HG03575 (cell line): ENCODE data around the gene SUPT4H1.

ENCODE experiments used
- ATAC-seq: cut with Tn5 transposase; IDR thresholded peaks from one replicate; pipeline ENCODE4 v1.9.1; 2021; ENCODE audit not compliant: unreplicated experiment, insufficient number of reproducible peaks, low FRiP score; ENCODE audit errors: extremely low read depth

The SUPT4H1 gene

DNA sequence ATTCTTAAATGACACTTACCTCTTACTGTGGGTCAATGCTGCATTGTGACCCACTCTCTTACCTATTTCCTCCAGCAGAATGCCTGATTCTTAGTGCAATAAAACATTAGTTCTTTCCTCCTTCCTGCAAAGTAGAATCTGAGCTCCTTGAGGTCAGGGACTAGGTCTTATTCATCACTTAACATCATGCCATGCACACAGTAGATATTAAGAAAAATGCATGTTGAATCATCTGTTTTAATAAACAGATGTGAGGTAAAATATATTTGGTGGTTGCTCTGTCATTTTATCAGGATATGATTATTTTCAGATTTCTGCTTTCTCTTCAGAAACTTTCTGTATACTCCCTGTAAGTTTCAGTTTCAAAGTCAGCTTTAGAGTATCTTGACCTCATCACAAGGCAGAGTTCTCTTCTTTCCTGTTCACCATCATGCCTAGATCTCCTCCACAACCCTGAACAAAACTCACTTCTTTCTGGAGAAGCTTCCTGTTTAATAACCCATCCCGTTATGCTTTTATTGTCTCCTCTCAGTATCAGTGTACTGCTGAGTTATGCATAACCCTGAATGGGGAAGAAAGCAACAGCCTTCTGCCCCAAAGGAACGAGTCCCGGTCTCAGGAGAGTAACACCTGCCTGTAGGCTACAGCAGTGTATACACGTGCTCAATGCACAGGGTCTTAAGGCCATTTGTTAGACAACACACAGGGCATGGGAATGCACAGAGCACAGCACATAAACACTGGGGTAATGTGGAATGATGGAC, 30.3 kb upstream of the SUPT4H1 start:
- ATAC-seq: no peak

GRCh38 chr17:58381124-58382035, 29.4 kb upstream of the SUPT4H1 start:
- no peak for ATAC-seq

DNA sequence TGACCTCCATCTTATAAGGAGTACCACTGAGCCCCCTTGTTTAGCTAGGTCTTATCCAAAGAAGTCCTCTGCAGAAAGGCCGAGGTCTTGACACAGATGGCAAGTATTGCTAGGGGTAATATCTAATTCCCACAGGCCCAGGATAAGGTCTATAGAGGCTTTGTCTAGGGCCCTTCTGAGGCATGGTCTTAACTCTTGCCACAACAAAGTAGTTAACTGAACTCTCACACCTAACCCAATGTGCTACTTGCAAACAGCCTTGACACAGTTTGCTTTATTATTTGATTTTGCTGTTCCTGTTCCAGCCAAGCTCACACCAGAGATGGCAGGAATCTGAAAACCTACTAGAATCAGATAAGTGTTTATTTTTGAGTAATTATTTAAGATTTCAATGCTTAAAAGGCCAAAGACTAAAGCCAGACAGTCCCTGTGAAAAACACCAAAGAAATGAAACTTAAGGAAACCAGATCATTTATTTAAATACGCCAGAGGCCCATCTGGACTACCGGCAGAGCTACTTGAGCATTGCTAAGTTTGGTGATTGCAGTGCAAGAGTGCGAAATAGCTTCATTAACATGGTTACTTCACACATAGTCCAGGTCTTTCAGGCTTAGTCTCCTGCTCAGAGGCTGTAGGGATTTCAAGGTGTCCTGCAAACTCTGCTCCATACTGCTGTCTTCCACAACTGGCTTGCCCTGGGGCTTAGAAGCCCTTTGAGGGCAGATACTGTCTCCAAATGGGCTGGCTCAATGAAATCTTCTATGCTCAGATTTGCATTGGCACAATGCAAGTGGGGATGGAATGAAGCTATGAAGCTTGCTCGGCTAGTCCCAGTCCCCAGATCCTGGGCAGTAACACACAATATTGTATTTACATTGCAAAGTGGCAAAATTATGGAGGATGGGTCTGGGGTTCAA, 28.5 kb upstream of the SUPT4H1 start:
- no peak for ATAC-seq

DNA sequence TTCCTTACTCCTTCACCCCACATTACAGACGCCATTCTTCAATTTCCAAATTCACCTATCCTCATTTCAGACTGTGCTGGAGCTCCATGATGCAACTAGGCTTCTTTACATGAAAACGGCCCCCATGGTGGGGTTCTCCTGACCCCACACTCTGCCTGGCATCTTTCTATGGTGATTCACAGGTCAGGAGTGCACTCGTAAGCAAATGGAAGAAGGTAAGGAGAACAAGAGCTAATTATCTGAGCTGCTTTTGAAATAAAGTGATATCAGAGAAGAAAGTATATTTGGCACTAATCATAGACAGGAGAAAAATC, 27.5 kb upstream of the SUPT4H1 start:
- ATAC-seq: no peak

- ATAC-seq: no peak
These were observed 26.9 kb upstream of the SUPT4H1 start for GRCh38 chr17:58378733-58379510.

GRCh38 chr17:58377661-58378060, 25.7 kb upstream of the SUPT4H1 start:
- ATAC-seq: no peak

DNA sequence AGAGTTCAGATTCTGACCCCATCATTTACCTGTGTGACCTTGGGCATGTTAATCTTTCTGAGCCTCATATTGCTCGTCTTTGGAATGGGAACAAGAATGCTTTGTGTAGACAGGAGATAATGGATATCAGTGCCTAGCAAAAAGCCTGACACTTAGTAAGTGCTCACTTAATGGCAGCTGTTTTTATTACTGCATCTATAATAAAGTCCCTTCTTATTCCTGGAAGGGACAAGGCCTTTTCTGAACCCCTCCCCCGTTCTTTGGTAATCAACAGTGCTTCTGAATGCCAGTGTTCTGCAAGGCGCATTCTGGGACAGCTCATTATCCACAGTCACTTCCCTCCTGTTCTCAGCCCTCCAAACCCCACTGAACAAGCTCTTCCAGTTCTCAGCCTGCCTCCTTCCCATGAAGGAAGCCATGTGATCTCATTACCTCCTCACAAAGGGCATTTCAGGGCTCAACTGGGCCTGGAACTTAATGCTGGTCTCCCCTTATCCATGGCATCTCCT, 25.1 kb upstream of the SUPT4H1 start:
- ATAC-seq: no peak

- ATAC-seq: no peak
These were observed 24.5 kb upstream of the SUPT4H1 start for GRCh38 chr17:58376472-58377000.

GRCh38 chr17:58375811-58376210, 23.8 kb upstream of the SUPT4H1 start:
- ATAC-seq: no peak

DNA sequence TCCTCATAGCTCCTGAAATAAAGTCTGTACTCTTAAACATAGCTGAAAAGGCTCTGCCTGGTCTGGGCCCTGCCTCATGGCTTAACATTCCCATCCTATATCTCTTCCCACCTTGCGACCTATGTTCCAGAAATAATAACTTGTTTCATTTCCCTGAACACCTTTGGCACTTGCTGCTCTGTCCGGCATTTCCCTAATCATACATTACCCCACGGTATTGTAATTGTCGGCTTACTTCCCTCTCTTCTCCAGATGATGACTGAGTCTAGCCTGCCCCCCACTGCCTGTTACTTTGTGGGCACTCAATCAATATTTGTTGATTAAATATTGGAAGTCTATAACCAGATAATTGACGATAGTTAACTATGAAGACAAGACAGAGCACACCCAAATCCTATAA, 23.3 kb upstream of the SUPT4H1 start:
- no peak for ATAC-seq

- ATAC-seq: no peak
These were observed 21.9 kb upstream of the SUPT4H1 start for GRCh38 chr17:58373923-58374322.

- no peak for ATAC-seq
These were observed 21.0 kb upstream of the SUPT4H1 start for GRCh38 chr17:58373003-58373402.

- no peak for ATAC-seq
These were observed 19.4 kb upstream of the SUPT4H1 start for GRCh38 chr17:58371300-58371950.

DNA sequence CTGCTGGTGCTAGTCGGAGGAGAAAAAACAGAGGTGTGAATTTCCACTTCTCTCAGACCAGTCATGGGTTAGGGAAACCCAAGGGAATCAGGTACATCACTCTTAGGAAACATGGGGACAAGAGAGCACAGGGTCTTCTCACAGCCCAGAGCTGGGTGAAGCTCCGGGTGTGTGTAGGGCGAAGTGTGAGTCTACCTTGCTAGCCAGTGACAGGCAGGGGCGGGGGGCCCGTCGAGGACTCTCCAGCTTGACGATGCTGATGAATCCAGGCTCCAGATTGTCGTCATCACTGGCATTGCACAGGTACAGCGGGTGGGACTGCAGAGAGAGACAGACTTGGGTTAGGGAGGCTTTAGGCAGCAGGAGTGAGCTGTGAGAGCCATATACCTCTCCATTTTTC, 18.7 kb upstream of the SUPT4H1 start:
- ATAC-seq: no peak

- no peak for ATAC-seq
These were observed 18.3 kb upstream of the SUPT4H1 start for GRCh38 chr17:58370309-58370708.

GRCh38 chr17:58369214-58370031, 17.4 kb upstream of the SUPT4H1 start:
- ATAC-seq: no peak

DNA sequence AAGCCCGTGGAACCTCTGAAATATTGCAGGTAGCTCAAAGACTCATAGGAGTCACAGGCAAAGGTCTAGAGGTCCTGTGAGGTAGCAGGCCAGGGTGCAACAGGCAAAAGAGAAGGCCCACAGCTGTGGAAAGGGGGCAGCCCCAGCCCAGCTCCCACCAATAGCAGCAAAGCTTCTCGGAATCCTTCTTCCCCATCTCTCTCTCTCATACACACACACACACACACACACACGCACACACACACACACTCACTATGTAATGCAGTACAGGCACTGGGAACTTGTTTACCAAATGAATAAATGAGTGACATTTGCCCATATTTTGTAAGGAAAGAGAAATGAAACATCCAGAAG, 16.8 kb upstream of the SUPT4H1 start:
- no peak for ATAC-seq
